ENCODE data around the gene ARF1.

Gene ARF1

DNA sequence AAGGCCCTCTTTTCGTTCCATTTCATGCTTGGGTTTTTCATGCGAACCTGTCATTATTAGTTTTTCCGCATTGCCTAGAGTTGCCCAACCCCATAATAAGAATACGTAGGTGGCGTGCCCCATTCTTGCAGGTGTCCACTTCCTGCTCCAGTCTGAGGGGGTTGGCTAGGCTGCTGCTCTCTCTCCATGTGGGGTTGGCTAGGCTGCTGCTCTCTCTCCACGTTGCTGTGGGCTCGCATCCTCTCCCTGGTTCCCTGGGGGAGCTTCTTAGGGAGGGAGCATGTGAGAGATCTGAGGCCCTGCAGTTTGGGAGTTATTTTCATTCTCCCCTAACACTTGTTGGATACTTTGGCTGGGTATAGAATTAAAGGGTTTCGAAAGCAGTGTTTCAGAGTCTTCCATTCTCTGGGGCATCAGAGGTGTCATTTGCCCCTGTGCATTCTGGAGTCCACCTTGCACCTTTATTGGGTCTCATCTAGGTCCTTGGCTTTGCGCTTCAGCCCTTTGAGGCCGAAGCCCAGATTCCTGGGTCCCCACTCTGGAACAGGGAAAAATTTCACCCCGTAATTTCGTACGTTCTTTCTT lies 12.0 kb downstream of the ARF1 start:
- H3K36me3 ChIP-seq, result peaks cover 100% of the 10 kb centered on the region
- H3K9me3 ChIP-seq, result peaks cover 57% of the 10 kb centered on the region
- no peak for TF ChIP-seq Cebpa-rat (IDR thresholded peaks at IDR 0.05)
- H3K4me3 ChIP-seq, result no peak overlapping the region; the same call in 1 of the 2 replicates
- H3K27ac ChIP-seq, result no peak overlapping the region
- H3K9ac ChIP-seq, result no peak overlapping the region
- no peak overlapping the region for H3K4me2 ChIP-seq
- no peaks in the 10 kb centered on the region for H3K27me3 ChIP-seq
- H4K20me1 ChIP-seq, result peaks cover 100% of the 10 kb centered on the region
- peaks cover 15% of the 10 kb centered on the region for H3K4me1 ChIP-seq

DNA sequence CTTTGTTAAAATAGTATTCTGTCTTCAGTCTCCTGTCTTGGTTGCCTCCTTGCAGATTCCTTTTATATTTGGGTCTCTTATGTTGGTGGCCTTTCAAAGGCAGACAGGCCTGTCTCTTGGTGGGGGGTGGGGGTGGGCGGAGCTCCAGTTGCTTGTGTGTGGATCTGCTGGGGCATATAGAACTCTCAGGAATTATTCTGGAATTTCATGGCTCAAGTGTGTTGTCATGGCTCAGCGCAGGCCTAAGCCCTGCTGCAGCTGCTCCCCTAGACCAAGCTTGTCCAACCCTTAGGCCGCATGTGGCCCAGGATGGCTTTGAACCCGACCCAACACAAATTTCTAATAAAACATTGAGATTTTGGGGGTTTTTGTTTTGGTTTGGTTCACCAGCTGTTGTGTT lies 12.7 kb downstream of the ARF1 start:
- Histone ChIP-seq H3K27me3 (no peaks in the 10 kb centered on the region), H3K4me3 (no peak overlapping the region), H3K27ac (no peak overlapping the region), H4K20me1 (peaks cover 100% of the 10 kb centered on the region), H3K4me1 (peaks cover 9% of the 10 kb centered on the region), H3K9me3 (peaks cover 50% of the 10 kb centered on the region), H3K36me3 (peaks cover 100% of the 10 kb centered on the region), H3K4me2 (no peak overlapping the region), H3K9ac (no peak overlapping the region)
- TF ChIP-seq Cebpa-rat (IDR thresholded peaks at IDR 0.05), result no peak

DNA sequence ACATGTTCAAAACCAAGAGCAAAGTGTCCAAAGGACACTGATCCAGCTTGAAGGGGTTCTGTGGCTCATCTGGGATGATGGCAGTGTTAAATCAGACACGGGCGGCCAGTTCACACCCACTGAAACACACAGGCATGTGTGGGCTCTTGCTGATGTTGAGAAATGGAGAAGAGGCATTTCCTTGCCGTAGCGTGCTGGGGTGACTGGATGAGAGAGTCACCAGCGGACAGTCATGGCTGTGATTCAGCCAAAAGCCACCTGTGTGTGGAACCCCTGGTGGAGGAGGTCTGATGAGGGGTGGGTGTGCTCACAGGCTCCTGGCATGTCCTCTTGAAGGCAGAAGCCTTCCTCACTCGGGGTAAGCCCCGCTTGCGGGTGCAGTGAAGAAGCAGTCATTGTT lies 13.4 kb downstream of the ARF1 start:
- Histone ChIP-seq H3K4me1 (peaks cover 5% of the 10 kb centered on the region), H3K4me2 (no peak overlapping the region), H3K27ac (no peak overlapping the region), H3K4me3 (no peak overlapping the region), H3K9ac (no peak overlapping the region), H3K36me3 (peaks cover 100% of the 10 kb centered on the region), H4K20me1 (peaks cover 100% of the 10 kb centered on the region), H3K9me3 (peaks cover 44% of the 10 kb centered on the region), H3K27me3 (no peaks in the 10 kb centered on the region)
- no peak for TF ChIP-seq Cebpa-rat (IDR thresholded peaks at IDR 0.05)

DNA sequence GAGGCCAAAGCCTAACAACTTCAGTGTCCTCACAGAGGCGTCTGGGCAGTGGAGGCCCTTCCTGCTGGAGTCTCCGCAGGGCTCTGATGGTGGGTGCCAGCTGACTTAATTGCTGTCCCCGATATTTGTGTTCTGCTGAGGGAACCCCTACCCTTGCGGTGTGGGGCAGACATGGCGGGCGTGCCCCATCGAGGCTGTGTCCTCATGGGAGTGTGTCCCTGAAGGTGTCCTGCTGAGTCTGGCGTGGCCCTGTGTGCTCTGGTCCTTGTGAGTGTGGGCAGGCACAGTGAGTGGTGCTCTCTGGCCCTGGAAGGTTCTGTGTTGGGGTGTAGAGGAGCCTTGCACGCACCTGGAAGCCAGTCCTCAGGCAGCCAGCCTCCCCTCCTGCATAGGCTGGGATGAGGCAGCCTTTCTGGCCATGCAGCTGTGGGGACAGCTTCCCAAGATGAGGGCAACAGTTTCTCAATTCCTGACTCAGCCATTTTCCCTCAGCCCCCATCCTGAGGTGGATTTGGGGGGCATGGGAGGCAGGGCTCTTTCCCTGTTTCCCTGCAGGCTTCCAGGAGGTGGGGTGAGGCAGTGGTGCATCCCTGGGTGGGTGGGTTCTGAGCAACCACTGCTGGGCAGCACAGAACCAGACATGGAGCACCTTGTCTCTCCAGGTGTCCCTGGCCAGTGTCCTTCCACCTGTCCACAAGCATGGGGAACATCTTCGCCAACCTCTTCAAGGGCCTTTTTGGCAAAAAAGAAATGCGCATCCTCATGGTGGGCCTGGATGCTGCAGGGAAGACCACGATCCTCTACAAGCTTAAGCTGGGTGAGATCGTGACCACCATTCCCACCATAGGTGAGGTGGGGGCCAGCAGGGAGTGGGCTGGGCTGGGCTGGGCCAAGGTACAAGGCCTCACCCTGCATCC lies 14.2 kb downstream of the ARF1 start:
- no peak overlapping the region for H3K4me2 ChIP-seq
- H3K4me1 ChIP-seq, result peaks cover 11% of the 10 kb centered on the region
- H4K20me1 ChIP-seq, result peaks cover 100% of the 10 kb centered on the region
- H3K27ac ChIP-seq, result no peak overlapping the region
- no peaks in the 10 kb centered on the region for H3K27me3 ChIP-seq
- H3K36me3 ChIP-seq, result peaks cover 95% of the 10 kb centered on the region
- H3K9me3 ChIP-seq, result peaks cover 37% of the 10 kb centered on the region
- TF ChIP-seq Cebpa-rat (IDR thresholded peaks at IDR 0.05), result no peak
- no peak overlapping the region for H3K4me3 ChIP-seq
- no peak overlapping the region for H3K9ac ChIP-seq

DNA sequence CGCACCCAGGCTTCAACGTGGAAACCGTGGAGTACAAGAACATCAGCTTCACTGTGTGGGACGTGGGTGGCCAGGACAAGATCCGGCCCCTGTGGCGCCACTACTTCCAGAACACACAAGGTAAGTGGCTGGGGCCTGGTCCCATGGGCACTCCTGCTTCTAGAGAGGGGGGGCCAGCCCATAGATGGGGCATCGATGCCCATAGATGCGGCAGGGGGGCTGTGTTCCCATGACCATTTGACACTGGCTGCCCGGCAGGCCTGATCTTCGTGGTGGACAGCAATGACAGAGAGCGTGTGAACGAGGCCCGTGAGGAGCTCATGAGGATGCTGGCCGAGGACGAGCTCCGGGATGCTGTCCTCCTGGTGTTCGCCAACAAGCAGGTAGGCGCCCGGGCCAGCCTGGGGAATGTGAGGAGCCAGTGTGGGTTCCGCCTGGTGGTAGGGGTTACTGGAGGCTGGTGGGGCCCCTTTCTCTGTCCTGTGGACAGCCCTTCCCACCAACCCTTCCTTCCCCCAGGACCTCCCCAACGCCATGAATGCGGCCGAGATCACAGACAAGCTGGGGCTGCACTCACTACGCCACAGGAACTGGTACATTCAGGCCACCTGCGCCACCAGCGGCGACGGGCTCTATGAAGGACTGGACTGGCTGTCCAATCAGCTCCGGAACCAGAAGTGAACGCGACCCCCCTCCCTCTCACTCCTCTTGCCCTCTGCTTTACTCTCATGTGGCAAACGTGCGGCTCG lies 15.0 kb downstream of the ARF1 start:
- TF ChIP-seq Cebpa-rat (IDR thresholded peaks at IDR 0.05), result no peak
- Histone ChIP-seq H3K4me1 (peaks cover 15% of the 10 kb centered on the region), H3K4me3 (no peak overlapping the region), H3K27ac (no peak overlapping the region), H3K36me3 (peaks cover 87% of the 10 kb centered on the region), H3K9ac (no peak overlapping the region), H3K9me3 (peaks cover 29% of the 10 kb centered on the region), H3K4me2 (no peak overlapping the region), H4K20me1 (peaks cover 100% of the 10 kb centered on the region), H3K27me3 (no peaks in the 10 kb centered on the region)

DNA sequence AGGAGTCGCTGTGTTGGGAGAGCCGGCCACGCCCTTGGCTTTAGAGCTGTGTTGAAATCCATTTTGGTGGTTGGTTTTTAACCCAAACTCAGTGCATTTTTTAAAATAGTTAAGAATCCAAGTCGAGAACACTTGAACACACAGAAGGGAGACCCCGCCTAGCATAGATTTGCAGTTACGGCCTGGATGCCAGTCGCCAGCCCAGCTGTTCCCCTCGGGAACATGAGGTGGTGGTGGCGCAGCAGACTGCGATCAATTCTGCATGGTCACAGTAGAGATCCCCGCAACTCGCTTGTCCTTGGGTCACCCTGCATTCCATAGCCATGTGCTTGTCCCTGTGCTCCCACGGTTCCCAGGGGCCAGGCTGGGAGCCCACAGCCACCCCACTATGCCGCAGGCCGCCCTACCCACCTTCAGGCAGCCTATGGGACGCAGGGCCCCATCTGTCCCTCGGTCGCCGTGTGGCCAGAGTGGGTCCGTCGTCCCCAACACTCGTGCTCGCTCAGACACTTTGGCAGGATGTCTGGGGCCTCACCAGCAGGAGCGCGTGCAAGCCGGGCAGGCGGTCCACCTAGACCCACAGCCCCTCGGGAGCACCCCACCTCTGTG lies 15.9 kb downstream of the ARF1 start:
- Histone ChIP-seq H3K4me1 (peaks cover 15% of the 10 kb centered on the region), H3K9ac (no peak overlapping the region), H3K27me3 (no peaks in the 10 kb centered on the region), H3K4me2 (no peak overlapping the region), H3K9me3 (peaks cover 19% of the 10 kb centered on the region), H3K27ac (no peak overlapping the region), H4K20me1 (peaks cover 91% of the 10 kb centered on the region), H3K4me3 (no peak overlapping the region), H3K36me3 (peaks cover 78% of the 10 kb centered on the region)
- no peak for TF ChIP-seq Cebpa-rat (IDR thresholded peaks at IDR 0.05)

DNA sequence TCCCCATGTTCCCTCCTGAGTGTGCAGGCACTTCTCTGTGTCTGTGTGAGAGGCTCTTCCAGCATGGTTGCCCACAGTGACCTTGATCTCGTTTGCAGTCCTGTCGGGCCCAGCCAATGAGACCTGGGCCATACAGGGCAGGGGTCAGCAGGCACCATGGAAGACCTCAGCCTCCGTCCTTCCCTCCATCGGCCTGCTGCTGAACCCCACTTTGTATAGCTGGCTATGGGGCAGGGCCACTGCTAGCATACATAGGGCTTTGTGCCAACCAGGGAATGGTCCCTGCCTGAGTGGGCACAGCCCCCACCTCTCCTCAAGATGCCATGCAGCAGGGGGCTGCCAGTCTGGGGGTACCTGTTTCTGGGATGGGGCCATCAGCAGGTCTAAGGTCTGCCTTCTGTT lies 16.8 kb downstream of the ARF1 start:
- no peaks in the 10 kb centered on the region for H3K27me3 ChIP-seq
- no peak for TF ChIP-seq Cebpa-rat (IDR thresholded peaks at IDR 0.05)
- peaks cover 82% of the 10 kb centered on the region for H4K20me1 ChIP-seq
- H3K36me3 ChIP-seq, result peaks cover 69% of the 10 kb centered on the region
- H3K9me3 ChIP-seq, result peaks cover 10% of the 10 kb centered on the region
- no peak overlapping the region for H3K4me3 ChIP-seq
- H3K27ac ChIP-seq, result no peak overlapping the region
- peaks cover 24% of the 10 kb centered on the region for H3K4me1 ChIP-seq
- no peak overlapping the region for H3K9ac ChIP-seq
- H3K4me2 ChIP-seq, result no peak overlapping the region

DNA sequence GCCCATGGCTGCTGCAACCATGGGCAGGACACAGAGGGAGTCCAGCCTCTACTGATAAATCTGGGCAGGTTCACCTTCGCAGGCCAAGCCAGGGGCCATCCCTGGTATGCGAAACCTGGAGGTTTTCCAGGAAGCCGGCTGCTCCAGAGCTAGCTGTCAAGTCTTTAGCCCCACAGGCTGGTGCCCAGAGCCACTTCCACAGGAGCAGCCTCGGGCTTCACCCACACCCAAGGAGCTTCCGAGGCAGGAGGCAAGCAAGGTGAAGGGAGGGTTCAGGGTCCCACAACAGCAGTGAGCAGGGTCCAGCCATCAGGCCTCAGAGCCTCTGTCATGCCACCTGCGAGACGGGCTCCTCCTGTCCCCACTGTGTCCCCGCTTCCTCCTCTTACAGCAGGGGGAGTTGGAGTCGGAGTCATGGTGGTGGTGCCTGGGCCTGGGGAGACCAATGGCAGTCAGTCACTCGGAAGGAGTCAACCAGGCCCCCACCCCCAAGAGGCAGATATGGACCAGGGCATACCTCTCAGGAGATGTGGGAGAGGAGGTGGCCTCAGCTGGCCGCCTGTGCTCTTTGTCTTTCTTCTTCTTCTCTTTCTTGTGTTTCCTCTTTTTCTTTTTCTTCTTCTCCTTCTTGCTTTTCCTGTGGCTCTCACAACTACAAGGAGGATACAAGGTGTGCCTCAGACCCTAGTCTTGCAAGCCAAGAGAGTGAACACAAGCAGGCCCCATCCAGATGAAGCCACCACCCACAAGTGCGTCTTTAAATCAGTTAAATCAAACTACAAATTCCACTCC lies 18.5 kb downstream of the ARF1 start:
- Histone ChIP-seq H3K36me3 (peaks cover 64% of the 10 kb centered on the region), H3K4me1 (peaks cover 24% of the 10 kb centered on the region), H4K20me1 (peaks cover 65% of the 10 kb centered on the region), H3K27me3 (no peaks in the 10 kb centered on the region), H3K9ac (peak overlapping the region; percentile 87; the same call in 1 of the 2 replicates), H3K9me3 (no peaks in the 10 kb centered on the region), H3K4me2 (peak overlapping the region; percentile 97), H3K27ac (no peak overlapping the region), H3K4me3 (peak overlapping the region; percentile 94; the same call in 1 of the 2 replicates)
- TF ChIP-seq Cebpa-rat (IDR thresholded peaks at IDR 0.05), result no peak

DNA sequence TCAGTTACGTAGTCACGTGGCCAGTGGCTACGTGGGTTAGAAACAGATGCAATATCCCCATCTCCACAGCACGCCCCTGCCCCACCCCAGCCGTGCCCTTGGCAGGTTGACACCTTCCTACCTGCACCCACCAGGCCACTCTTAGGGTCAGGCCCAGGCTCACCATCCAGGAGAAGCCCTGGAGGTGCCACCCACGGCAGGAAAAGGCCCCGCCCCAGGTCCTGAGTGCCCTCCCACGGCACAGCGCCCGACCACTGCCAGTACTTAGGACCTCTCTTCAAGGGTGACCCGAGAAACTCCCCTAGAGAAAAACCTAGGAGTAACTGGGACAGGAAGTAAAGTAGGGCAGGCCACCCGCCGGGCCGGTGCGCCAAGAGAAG lies 19.1 kb downstream of the ARF1 start:
- Histone ChIP-seq H3K36me3 (peaks cover 64% of the 10 kb centered on the region), H3K9me3 (no peaks in the 10 kb centered on the region), H4K20me1 (peaks cover 59% of the 10 kb centered on the region), H3K27me3 (no peaks in the 10 kb centered on the region), H3K4me2 (peak overlapping the region; percentile 97), H3K27ac (peak overlapping the region; percentile 55; the same call in 1 of the 2 replicates), H3K4me3 (peak overlapping the region; percentile 94), H3K4me1 (peaks cover 24% of the 10 kb centered on the region), H3K9ac (peak overlapping the region; percentile 87)
- TF ChIP-seq Cebpa-rat (IDR thresholded peaks at IDR 0.05), result no peak

All from BLaER1 (cell line).